ENCODE results near the gene HOXA13.

Gene HOXA13

GRCh38 chr7:27156508-27156898, 43.4 kb downstream of the HOXA13 start, which contains the start of gene HOXA7:
HOXA7 (minus strand) TSS chr7:27156675; CDS start chr7:27156545, 130 bp downstream.
- no peak for DNase-seq

GRCh38 chr7:27155816-27156507, 43.9 kb downstream of the HOXA13 start:
- no peak for DNase-seq

GRCh38 chr7:27154901-27155815, 44.7 kb downstream of the HOXA13 start:
- no peak for DNase-seq

- DNase-seq, result no peak
Observed at GRCh38 chr7:27154369-27154768, 45.5 kb downstream of the HOXA13 start.

GRCh38 chr7:27153526-27153925, 46.4 kb downstream of the HOXA13 start:
- DNase-seq, result no peak

GRCh38 chr7:27152816-27153442, 47.0 kb downstream of the HOXA13 start:
- DNase-seq, result no peak

- no peak for DNase-seq
Observed at GRCh38 chr7:27151931-27152815, 47.7 kb downstream of the HOXA13 start, which contains the start of gene HOXA3. HOXA3 (minus strand) TSS chr7:27152583; CDS start chr7:27110640, 41,943 bp downstream.

GRCh38 chr7:27151341-27151930, 48.5 kb downstream of the HOXA13 start:
- DNase-seq, result no peak

- DNase-seq, result peak; percentile 16 to 27
Observed at GRCh38 chr7:27150568-27151340, 49.1 kb downstream of the HOXA13 start.

GRCh38 chr7:27149842-27150567, 49.9 kb downstream of the HOXA13 start:
- DNase-seq, result no peak

- no peak for DNase-seq
Observed at GRCh38 chr7:27148756-27149641, 50.9 kb downstream of the HOXA13 start.

GRCh38 chr7:27148031-27148755, 51.7 kb downstream of the HOXA13 start:
- no peak for DNase-seq

GRCh38 chr7:27147199-27148030, 52.5 kb downstream of the HOXA13 start, which contains the start of gene HOXA6:
HOXA6 (minus strand) TSS chr7:27147774; CDS start chr7:27147749, 25 bp downstream.
- no peak for DNase-seq

- DNase-seq, result no peak
Observed at GRCh38 chr7:27146491-27147198, 53.2 kb downstream of the HOXA13 start.

- DNase-seq, result no peak
Observed at GRCh38 chr7:27145914-27146412, 53.9 kb downstream of the HOXA13 start.

GRCh38 chr7:27145165-27145913, 54.6 kb downstream of the HOXA13 start:
- DNase-seq, result no peak
